ENCODE data around the gene CCDC7. TPM values are rescaled to one million over a fixed set of nuclear protein-coding genes. Genes with fewer than 3 reads are reported as not detected.
"Not testable (repeated sequence)": the region's sequence is repeated elsewhere in the genome, so short reads cannot be mapped to it uniquely, and the experiment has no call there.

CCDC7 gene
- total and polyA plus RNA-seq, 4 donors = 1.2 to 36.4 (median 6.9) TPM

GRCh38 chr10:32891261-32891660, 445.3 kb downstream of the CCDC7 start:
- WGBS, 2 donors = 85 to 90% methylated on average over 8 of the region's 8 CpGs
- no peak overlapping the region for H3K4me3 ChIP-seq
- H3K27ac ChIP-seq (ENCODE audit: low read depth in 1 of 2, low read length in 1 of 2) = no peak overlapping the region
- no peak for ATAC-seq (ENCODE audit: insufficient read depth, low FRiP score)
- no peaks in the 10 kb centered on the region for H3K9me3 ChIP-seq (ENCODE audit: control insufficient read depth in 4 of 4, insufficient read depth in 3 of 4, low read length in 3 of 4)
- H3K9ac ChIP-seq (ENCODE audit: insufficient read depth in 1 of 2, low read length in 2 of 2) = no peak overlapping the region
- TF ChIP-seq CTCF (IDR thresholded peaks at IDR 0.05; ENCODE audit: control extremely low read depth, extremely low read depth) = no peak
- no peaks in the 10 kb centered on the region for H3K27me3 ChIP-seq (ENCODE audit: control insufficient read depth in 3 of 3, insufficient read depth in 3 of 3, low read length in 2 of 3)
- H3K36me3 ChIP-seq (ENCODE audit: control insufficient read depth in 4 of 4, insufficient read depth in 4 of 4, low read length in 4 of 4) = peaks cover 0 to 7% (median 0%) of the 10 kb centered on the region in 4 donors
- DNase-seq = no peak
- H3K4me1 ChIP-seq (ENCODE audit: control insufficient read depth in 5 of 5, insufficient read depth in 5 of 5, low read length in 5 of 5) = no peaks in the 10 kb centered on the region

- TF ChIP-seq CTCF (IDR thresholded peaks at IDR 0.05; ENCODE audit: control extremely low read depth, extremely low read depth) = no peak
- no peaks in the 10 kb centered on the region for H3K27me3 ChIP-seq (ENCODE audit: control insufficient read depth in 3 of 3, insufficient read depth in 3 of 3, low read length in 2 of 3)
- H3K4me1 ChIP-seq (ENCODE audit: control insufficient read depth in 5 of 5, insufficient read depth in 5 of 5, low read length in 5 of 5) = no peaks in the 10 kb centered on the region
- peaks cover 2 to 20% (median 12%) of the 10 kb centered on the region in 4 donors for H3K36me3 ChIP-seq (ENCODE audit: control insufficient read depth in 4 of 4, insufficient read depth in 4 of 4, low read length in 4 of 4)
- ATAC-seq (ENCODE audit: insufficient read depth, low FRiP score) (no peak), DNase-seq (no peak)
- no peak overlapping the region for H3K27ac ChIP-seq (ENCODE audit: low read depth in 1 of 2, low read length in 1 of 2)
- no peak overlapping the region for H3K9ac ChIP-seq (ENCODE audit: insufficient read depth in 1 of 2, low read length in 2 of 2)
- no peaks in the 10 kb centered on the region for H3K9me3 ChIP-seq (ENCODE audit: control insufficient read depth in 4 of 4, insufficient read depth in 3 of 4, low read length in 3 of 4)
- H3K4me3 ChIP-seq = no peak overlapping the region
- WGBS, 2 donors = 53 to 60% methylated on average over 3 of the region's 3 CpGs
These were observed 447.5 kb downstream of the CCDC7 start for GRCh38 chr10:32893434-32893833.

GRCh38 chr10:32893916-32894664, 448.1 kb downstream of the CCDC7 start:
- no peak for TF ChIP-seq CTCF (IDR thresholded peaks at IDR 0.05; ENCODE audit: control extremely low read depth, extremely low read depth)
- no peak for ATAC-seq (ENCODE audit: insufficient read depth, low FRiP score)

GRCh38 chr10:32895200-32895968, 449.4 kb downstream of the CCDC7 start:
- H3K9ac ChIP-seq (ENCODE audit: insufficient read depth in 1 of 2, low read length in 2 of 2); H3K4me1 ChIP-seq (ENCODE audit: control insufficient read depth in 5 of 5, insufficient read depth in 5 of 5, low read length in 5 of 5); DNase-seq; ATAC-seq (ENCODE audit: insufficient read depth, low FRiP score); H3K27ac ChIP-seq (ENCODE audit: low read depth in 1 of 2, low read length in 1 of 2); H3K27me3 ChIP-seq (ENCODE audit: control insufficient read depth in 3 of 3, insufficient read depth in 3 of 3, low read length in 2 of 3); H3K4me3 ChIP-seq; H3K9me3 ChIP-seq (ENCODE audit: control insufficient read depth in 4 of 4, insufficient read depth in 3 of 4, low read length in 3 of 4): not testable (repeated sequence)
- peaks cover 2 to 23% (median 15%) of the 10 kb centered on the region in 4 donors for H3K36me3 ChIP-seq (ENCODE audit: control insufficient read depth in 4 of 4, insufficient read depth in 4 of 4, low read length in 4 of 4)
- WGBS, 2 donors = 95 to 96% methylated on average over 7 of the region's 7 CpGs

More at GRCh38 chr10:32893916-32894664, 448.1 kb downstream of the CCDC7 start:
- WGBS, 2 donors = 94 to 96% methylated on average over 2 of the region's 2 CpGs
- peaks cover 2 to 23% (median 15%) of the 10 kb centered on the region in 4 donors for H3K36me3 ChIP-seq (ENCODE audit: control insufficient read depth in 4 of 4, insufficient read depth in 4 of 4, low read length in 4 of 4)
- no peak for DNase-seq
- no peaks in the 10 kb centered on the region for H3K4me1 ChIP-seq (ENCODE audit: control insufficient read depth in 5 of 5, insufficient read depth in 5 of 5, low read length in 5 of 5)
- H3K9ac ChIP-seq (ENCODE audit: insufficient read depth in 1 of 2, low read length in 2 of 2) = no peak overlapping the region
- no peak overlapping the region for H3K27ac ChIP-seq (ENCODE audit: low read depth in 1 of 2, low read length in 1 of 2)
- no peaks in the 10 kb centered on the region for H3K27me3 ChIP-seq (ENCODE audit: control insufficient read depth in 3 of 3, insufficient read depth in 3 of 3, low read length in 2 of 3)
- H3K9me3 ChIP-seq (ENCODE audit: control insufficient read depth in 4 of 4, insufficient read depth in 3 of 4, low read length in 3 of 4) = no peaks in the 10 kb centered on the region
- no peak overlapping the region for H3K4me3 ChIP-seq
